ENCODE data around the gene ROGDI.

The ROGDI gene

GRCh38 chr16:4765511-4766474, 36.6 kb downstream of the ROGDI start:
- no peak for DNase-seq

- no peak for DNase-seq
Observed at GRCh38 chr16:4763791-4764190, 38.6 kb downstream of the ROGDI start.

GRCh38 chr16:4762205-4762604, 40.2 kb downstream of the ROGDI start:
- no peak for DNase-seq

GRCh38 chr16:4760221-4760910, 42.1 kb downstream of the ROGDI start:
- no peak for DNase-seq

GRCh38 chr16:4755687-4756086, 46.7 kb downstream of the ROGDI start:
- no peak for DNase-seq

GRCh38 chr16:4754865-4755264, 47.6 kb downstream of the ROGDI start:
- DNase-seq: no peak

GRCh38 chr16:4753227-4753626, 49.2 kb downstream of the ROGDI start:
- DNase-seq: no peak

- DNase-seq: no peak
Observed at GRCh38 chr16:4752351-4753100, 49.9 kb downstream of the ROGDI start.

- DNase-seq: no peak
Observed at GRCh38 chr16:4750896-4751295, 51.5 kb downstream of the ROGDI start.

GRCh38 chr16:4749700-4750257, 52.7 kb downstream of the ROGDI start:
- DNase-seq: no peak

- DNase-seq: no peak
Observed at GRCh38 chr16:4748682-4749411, 53.6 kb downstream of the ROGDI start.

- DNase-seq: no peak
Observed at GRCh38 chr16:4747906-4748681, 54.3 kb downstream of the ROGDI start.

- DNase-seq: no peak
Observed at GRCh38 chr16:4746991-4747574, 55.4 kb downstream of the ROGDI start.

All from KG1 (cell line).